NCI-H345 treated with DMSO at 0.1 percent for 48 hours (cell line): ENCODE data around the gene MSS51.

ENCODE experiments used
- DNase-seq: peaks from one replicate; lab custom pipeline; 2025; ENCODE audit not compliant: unreplicated experiment; lab: John Stamatoyannopoulos, UW

MSS51 gene

GRCh38 chr10:73433538-73433867 is at the start of gene MSS51:
Gene MSS51 (minus strand): TSS chr10:73433561. CDS start chr10:73428284, 5,277 bp downstream.
- no peak for DNase-seq

GRCh38 chr10:73480158-73480557 is 46.8 kb upstream of the MSS51 start:
- no peak for DNase-seq

DNA sequence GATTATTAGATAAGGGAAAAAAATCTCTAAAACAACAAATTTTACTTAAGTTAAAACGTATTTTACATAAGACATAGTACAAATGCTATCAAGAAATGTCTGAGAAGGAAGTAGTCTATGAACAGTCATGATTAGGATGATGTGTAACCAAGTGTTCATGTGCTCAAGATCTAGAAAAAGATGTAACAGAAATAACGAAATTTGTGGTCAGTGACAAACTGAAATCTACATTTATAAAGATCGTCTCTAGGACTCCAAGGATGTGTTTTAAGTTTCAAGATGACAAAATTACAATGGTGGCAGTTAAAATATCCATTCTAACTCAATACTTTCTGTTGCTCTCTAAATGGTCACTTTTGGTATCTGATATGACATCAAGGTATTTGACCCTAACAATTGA is 45.3 kb upstream of the MSS51 start:
- no peak for DNase-seq

DNA sequence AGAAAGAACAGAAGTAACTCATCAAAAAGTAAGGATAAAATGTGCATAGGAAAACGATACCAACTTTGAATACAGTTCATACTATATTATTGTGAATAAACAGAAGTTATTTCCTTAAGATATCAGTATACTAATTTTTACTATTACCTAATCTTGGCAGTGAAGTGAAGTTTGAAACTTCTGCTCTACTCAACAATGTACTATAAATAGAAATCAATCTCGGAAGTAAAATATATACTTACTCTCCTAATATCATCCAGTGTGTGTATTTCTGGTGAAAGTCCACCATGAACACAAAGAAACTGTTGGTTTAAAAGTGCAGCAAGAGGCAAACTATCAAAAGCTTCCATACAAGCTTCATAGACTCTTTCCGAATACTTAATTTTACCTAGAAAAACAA is 37.9 kb upstream of the MSS51 start:
- no peak for DNase-seq

DNA sequence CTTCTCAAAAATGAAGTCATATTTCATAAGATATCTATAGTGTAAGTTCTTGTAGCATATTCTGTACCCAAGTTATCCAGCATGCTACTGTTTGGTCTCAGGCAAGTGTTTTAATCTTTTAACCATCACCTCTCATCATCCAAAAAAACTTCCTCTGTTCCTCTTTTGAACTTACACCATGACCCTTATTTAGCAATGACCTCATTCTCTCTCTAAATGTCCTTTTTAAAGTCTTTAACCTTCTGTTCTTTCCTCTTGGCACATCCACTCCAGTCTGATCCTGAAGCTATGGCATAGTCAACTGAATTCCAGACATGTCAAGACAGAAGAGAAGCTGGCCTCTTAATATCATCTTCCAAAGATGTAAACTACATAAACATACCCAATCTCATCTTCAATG is 36.2 kb upstream of the MSS51 start:
- DNase-seq: no peak

- no peak for DNase-seq
These were observed 33.8 kb upstream of the MSS51 start for GRCh38 chr10:73467206-73467605.

GRCh38 chr10:73465978-73466726 is 32.8 kb upstream of the MSS51 start:
- no peak for DNase-seq

GRCh38 chr10:73460897-73461296 is 27.5 kb upstream of the MSS51 start:
- no peak for DNase-seq

- DNase-seq: no peak
These were observed 26.4 kb upstream of the MSS51 start for GRCh38 chr10:73459683-73460314.

DNA sequence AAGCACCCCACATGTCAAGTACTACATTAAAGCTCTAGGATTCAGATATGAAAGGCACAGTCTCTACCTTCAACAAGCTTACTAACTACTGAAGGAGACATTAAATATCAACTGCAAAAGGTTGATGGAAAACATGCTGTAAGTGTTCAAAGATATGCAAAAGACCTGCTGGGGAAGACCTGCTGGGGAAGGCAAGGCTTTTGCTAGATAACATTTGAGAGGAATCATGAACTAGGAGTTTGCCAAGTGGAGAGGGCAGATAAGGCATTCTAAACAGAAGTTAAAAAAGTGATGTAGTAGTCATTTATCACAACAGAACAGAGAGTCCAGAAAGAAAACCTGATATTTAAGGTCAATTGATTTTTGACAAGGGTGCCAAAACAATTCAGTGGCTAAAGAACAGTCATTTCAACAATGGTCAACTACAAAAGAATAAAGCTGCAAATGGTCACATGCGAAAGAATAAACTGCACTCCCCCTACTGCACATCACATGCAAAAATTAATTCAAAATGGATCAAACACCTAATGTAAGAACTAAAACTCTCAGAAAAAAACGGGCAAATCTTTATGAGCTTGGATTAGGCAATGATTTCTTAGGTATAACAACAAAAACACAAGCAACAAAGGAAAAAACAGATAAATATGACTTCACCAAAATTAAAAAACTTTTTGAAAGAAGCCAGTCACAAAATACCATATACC is 23.0 kb upstream of the MSS51 start:
- no peak for DNase-seq

GRCh38 chr10:73449113-73449512 is 15.8 kb upstream of the MSS51 start:
- no peak for DNase-seq

- no peak for DNase-seq
These were observed 15.0 kb upstream of the MSS51 start for GRCh38 chr10:73448384-73448783.

- no peak for DNase-seq
These were observed 13.6 kb upstream of the MSS51 start for GRCh38 chr10:73446926-73447325.

DNA sequence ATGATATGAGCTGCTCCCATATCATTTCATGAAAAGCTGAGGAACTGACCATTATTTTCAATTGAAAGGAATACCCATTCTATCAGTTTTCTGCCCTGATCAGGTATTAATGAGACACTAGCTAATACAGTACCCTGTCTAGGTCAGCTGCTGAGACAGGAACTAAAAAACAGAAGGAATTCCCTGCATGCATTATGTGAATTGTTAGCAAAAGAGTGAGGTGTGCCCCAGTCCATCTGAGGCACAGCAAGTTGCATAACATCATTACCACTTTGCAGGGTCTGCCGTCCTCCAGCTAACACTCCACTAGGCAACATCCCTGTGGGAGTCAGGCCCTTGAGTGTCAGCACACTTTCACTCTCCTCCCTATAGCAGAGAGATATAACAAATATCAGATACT is 11.1 kb upstream of the MSS51 start:
- DNase-seq: no peak

- DNase-seq: no peak
These were observed 6.4 kb upstream of the MSS51 start for GRCh38 chr10:73439605-73440312.

GRCh38 chr10:73439055-73439454 is 5.7 kb upstream of the MSS51 start:
- no peak for DNase-seq

DNA sequence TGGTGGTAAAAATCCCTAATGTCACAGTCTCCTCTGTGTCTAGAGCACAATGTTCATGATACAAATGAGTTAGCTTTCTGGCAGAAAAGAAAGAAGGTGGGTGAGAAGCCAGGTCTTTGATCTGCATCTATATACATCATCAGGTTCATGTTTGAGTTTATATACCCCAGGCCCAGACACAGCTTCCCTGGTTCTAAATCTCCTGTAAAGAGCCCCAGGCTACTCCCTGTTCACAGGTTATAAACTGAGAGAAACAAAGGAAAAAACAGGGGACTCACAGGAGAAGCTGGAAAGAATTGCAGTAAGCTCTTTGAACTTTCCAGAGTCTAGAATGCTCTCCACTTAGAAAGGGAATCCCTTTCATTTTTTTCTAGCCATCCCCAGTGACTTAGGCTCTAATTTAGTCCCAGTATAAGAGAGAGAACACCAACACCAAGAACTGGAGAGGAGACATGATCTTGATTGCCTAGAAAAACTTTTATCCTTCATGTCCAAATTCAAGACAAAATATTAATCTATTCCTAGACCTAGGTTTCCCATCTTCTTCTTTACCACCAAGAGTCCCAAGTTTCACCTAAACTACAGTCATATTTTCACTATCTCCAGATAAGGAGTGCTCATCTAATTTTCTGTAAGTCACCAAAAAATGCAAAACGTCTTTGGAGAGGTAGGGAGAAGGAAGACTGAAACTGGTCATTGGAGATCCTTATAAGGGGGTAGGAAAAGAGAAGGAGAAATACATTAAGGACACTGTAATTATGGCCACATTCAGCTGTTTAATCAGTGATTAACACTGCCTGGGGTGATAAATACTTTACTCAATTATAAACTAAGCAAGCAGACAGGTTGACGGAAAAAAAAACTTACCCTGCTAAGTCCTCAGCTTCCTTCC is 469 bp downstream of the MSS51 start:
- no peak for DNase-seq

DNA sequence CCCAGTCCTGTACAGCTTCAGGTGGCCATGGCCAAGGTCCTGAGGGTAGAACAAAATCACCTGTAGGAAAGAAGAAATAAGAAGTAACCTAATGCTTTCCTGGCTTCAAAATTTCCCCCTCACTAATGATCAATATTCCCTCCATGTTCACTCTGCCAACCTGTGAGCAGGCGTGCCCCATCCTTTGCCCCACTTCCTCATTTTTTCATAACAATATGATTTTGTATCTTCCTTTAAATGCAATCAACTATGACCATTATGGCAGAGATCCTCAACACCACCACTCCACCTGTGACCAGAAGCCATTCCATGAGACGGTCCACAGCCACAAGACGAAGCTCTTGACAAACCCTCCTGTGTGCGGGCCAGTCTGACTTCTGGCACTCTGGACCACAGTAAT is 7.0 kb downstream of the MSS51 start:
- DNase-seq: no peak

- DNase-seq: no peak
These were observed 8.9 kb downstream of the MSS51 start for GRCh38 chr10:73424478-73424877.

DNA sequence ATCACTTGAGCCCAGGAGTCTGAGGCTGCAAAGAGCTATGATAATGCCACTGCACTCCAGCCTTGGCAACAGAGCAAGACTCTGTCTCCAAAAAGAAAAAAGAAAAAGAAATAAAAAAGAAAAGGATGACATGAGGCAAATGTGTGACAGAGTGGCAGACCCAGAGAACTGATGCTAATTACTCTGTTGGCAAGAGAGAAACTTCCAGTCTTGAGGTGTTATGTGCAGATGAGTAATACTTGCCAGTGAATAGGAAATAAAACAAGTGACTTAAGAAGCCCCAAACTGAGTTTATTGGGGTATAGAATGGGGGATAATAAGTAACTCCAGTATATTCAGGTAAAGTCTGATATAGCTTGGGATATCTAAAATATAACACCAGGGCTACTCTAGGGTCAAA is 10.1 kb downstream of the MSS51 start:
- no peak for DNase-seq

DNA sequence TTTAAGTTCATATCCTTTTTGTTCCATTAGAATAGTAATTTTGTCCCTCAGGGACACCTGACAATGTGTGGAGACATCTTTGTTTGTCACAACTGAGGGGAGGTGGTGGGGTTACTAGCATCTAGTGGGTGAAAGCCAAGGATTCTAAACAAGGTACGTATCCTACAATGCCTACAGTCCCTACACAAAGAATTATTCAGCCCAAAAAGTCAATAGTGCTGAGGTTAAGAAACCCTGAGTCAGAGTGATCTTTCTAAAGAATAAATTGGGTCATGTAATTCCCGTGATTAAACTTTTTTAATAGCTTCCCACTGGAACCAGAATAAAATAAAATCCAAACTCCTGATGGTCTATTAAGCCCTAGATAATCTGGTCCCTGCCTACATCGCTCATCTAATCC is 16.8 kb downstream of the MSS51 start:
- DNase-seq: no peak
